KG1 (cell line): Measurements from ENCODE around the gene HSFX3.
"Not testable (repeated sequence)": the region's sequence is repeated elsewhere in the genome, so short reads cannot be mapped to it uniquely, and the experiment has no call there.

Source experiments
- DNase-seq: peaks from one replicate; lab custom pipeline; 2025; lab: John Stamatoyannopoulos, UW

HSFX3 gene

DNA sequence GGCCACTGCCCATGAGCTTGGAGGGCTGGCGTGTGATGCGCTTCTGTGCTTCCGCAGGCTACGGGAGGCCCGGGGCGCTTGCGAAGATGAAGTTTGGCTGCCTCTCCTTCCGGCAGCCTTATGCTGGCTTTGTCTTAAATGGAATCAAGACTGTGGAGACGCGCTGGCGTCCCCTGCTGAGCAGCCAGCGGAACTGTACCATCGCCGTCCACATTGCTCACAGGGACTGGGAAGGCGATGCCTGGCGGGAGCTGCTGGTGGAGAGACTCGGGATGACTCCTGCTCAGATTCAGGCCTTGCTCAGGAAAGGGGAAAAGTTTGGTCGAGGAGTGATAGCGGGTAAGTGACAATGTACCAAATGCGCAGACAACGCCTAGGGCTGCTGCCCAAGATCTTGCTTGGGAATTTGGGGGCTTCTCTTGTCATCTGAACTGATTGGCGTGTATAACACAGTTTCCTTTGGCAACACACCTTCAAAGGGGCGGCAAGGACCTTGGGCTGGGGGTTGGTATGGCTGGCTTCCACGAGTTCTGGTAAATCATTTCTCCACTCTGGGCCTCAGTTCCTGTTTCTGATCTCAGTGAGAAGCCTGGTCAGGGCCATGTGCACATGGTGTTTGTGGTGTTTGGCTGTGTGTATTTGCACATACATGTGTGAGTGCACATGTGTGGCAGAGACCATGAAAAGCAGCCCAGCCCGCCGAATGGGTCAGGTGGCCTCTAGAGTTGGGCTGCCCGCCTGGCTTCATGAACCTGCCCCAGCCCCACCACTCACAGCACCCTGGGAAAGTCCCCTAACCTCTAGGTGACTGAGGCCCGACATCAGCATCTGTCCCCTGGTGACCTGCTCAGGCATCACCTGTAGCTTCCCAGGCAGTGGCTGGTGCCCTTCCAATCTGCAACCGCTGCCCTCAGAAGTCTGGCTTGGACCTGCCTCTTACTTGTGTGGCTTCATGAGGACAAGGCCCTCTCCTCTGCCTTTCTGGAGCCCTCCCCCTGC is 3.9 kb downstream of the HSFX3 start:
- DNase-seq: not testable (repeated sequence)

DNA sequence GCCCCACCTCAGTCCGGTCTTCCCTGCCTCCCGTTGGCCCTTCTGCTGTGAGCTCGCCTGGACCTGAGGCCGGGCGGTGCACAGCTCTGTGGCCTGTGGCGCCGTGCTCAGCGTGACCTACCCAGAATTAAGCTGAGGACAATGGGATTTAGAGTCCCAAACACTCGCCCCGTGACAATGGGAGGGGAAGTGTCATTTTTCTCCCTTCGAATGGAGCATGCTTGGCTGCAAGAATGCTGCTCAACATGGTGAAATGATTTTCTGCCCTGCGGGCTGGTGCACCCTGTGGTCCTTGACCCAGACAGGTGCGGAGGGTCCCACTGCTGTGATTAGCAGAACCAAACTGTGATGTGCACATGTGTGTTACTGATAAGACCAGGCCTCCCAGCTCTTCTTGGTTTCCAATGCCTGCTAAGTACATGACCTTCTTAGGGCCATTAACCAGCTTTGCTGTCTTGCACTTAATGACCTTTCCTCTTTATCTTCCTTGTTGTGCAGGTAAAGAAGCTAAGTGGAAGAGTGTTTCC is 8.1 kb downstream of the HSFX3 start:
- DNase-seq: no peak

DNA sequence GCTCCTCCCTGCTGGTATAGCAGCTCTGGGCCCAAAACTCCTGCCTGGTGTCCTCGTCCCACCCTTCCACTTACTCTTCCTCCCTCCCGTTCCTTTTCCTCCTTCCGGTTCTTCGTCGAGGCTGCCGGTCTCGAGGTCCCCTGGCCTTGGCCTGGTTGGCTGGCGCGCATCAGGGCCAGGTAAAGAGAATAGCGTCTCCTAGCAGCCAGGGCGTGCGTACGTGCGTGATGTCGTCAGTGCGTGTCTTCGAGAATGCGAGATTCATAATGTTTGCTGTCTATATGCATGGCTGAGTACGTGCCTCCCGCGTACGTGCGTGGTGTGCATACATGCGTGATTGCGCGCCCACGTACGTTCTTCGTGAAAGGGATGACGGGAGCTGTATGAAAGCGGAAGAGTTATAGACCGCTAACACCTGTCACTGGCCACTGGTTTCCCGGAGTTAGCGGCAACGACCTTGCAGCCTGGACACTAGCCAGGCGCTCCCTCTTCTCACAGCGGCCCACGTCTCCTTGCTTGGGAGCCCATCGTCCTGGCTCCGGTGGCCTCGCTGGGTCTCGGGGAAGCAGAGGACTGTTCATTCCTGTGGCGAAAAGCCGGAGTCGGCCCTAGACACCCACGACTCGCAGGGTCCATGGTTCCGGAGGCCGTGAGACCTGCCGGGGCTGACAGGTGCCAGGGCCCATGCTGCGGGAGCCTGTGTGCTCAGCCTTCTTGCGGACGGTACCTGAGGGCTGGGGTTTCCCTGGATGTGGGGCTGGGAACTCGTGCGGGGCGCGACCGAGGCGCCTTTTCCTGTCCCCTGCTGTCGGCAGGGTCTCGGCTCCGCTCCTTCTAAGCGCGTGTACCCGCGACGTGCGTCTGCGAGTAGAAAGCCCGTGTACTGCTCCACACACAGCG is 8.9 kb downstream of the HSFX3 start, which contains the start of gene EOLA1:
Gene EOLA1 (plus strand): TSS at position 392 of the 900 bp plus-strand sequence. CDS start 4,619 bp downstream, outside the sequence.
- DNase-seq: peak; percentile 74

DNA sequence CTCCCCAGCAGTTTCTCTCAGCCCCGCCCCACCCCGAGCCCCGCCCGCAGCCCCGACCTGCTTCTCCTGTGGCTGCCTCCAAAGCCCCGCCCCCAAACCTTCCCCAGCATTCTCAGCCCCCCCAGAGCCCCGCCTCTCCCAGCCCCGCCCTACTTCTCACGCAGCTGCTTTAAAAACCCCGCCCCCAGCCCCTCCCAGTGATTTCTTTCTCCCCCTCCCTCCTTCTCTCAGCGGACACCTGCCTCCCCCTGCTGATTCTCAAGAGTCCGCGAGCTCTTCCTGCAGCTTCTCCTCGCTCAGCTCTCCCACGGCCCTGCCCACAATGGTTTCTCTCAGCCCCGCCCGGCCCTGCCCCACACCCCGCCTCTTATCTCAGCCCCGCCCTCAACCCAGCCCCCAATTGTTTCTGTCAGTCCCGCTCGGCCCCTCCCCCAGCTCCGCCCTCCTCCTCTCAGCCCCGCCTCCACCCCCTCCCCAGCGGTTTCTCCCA is 9.5 kb downstream of the HSFX3 start:
- DNase-seq: peak; percentile 74

DNA sequence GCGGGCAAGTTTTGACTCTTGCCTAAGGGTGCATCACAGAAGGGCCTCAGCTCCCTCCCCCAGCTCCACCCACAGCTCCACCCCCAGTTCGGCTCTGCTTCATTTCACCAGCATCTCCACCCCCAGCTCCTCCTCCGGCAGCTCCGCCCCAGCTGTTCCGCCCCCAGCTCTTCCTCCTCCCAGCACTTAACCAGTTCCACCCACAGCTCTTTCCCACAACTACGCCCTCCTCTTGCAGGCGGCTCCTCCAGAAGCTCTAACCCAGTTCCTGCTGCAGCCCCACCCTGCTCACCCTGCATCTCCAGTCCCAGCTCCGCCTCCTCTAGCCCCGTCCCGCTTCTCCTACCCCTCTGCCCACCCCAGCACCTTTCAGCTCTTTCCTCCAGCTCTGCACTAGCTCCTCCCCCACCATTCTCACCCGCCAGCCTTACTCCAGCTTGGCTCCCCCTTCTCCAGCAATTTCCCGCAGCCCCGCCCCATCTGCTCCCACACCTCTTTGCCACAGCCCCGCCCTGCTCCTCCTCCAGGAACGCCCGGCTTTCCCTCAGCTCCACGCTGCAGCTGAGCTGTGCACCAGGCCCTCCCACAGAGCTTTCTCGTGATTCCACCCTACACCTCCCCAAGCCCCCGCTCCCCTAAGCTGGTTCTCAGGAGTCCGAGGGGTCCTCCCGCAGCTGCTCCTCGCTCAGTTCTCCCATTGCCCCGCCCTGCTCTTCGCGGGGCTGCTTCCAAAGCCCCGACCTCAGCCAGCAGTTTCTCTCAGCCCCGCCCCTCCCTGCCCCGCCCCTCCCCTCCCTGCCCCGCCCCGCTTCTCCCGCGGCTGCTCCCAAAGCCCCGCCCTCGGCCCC is 10.2 kb downstream of the HSFX3 start:
- peak; percentile 34 for DNase-seq

DNA sequence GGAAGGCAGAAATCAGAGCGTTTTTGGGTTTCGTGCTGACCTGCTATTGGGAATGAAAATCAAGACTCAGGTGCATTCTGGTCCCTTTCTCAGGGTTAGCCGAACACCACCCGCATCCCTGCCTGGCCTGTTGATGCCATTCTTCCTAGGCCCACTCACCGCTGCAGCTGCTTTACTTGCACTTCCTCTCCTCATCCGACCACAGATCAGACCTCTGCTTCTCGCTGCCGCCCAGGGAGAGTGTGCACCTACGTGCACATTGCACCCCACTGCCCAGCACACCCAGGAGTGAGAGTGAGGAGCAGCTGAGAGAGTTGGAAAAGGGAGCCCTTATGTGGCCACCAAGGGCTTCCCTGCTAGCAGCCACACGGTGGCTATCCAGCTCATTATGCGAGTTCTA is 12.2 kb downstream of the HSFX3 start:
- not testable (repeated sequence) for DNase-seq

DNA sequence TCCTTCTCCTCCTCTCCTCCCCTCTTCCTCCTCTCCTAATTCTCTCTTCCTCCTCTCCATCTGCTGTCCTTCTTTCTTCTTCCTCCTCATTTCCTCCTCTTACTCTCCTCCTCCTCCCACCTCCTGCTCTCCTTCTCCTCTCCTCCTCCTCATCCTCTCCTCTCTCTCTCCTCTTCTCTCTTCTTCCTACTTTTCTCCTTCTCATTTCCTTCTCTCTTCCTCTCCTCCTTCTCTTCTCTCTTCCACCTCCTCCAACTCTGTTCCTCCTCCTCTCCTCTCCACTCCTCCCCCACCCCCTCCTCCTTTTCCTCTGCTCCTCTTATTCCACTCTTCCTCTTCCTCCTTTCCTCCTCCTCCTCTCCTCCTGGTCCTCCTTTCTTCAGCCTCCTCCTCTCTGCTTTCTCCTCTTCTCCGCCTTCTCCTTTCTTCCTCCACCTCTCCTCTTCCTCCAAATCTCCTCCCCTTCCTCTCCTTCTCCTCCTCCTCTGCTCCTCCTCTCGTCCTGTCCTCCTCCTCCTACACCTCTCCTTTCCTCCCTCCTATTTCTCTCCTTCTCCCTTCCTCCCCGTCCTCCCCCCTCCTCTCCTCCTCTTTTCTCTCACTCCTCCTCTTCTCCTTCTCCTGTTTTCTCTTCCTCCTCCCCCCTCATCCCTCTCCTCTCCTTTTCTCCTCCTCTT is 14.7 kb downstream of the HSFX3 start:
- DNase-seq: not testable (repeated sequence)

DNA sequence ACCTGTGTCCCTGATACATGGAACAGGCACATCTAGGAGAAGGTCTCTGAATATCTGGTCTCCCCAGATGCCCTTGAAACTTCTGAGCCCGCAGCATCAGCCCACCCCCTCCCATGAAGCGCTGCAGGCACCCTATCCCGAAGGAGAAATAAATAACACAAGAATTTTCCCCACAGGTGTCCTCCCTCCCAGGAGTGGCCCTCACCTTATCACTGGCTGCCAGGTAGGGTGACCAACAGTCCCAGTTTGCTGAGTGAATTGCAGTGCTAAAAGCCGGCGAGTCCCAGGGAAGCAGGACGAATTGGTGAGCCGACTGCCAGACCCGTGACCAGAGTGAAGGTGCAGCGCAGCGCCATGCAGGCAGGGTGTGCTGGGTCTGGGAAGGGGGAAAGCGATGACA is 15.7 kb downstream of the HSFX3 start:
- not testable (repeated sequence) for DNase-seq

DNA sequence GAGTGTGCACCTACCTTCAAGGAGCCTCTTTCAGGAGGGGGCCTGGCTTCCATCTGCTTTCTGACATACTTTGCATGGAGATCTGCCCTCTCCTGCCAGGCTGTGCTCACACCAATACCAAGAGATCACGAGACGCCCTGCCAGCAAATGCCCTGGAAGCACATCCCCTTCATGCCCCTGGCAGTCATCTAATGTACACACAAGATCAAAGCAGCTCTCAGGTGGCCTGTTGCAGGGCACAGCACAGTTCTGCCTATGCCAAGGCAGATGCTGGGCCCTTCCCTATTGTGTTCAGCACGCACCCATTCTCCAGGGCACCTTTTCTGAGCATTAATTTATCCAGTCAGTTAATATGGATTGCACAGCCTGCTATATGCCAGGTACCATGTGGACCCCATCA is 16.9 kb downstream of the HSFX3 start:
- DNase-seq: not testable (repeated sequence)

DNA sequence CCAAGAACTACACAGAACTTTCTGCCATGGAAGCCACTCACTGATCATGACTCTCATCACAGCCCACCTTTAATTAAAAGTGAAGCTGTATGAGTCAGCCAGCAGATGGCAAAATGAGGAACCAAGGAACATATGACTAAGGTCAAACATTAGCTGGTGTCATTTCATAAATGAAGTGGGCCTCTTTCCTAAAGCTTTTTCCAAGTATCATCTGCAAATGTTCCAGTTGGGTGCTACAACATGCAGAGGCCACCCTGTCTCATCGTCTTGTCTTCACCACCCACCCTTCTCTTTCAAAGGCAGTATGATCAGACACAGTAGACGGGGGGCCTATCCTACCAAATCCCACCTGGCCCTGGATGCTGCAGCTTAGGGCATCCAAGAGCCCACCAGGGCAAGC is 18.1 kb downstream of the HSFX3 start:
- no peak for DNase-seq

DNA sequence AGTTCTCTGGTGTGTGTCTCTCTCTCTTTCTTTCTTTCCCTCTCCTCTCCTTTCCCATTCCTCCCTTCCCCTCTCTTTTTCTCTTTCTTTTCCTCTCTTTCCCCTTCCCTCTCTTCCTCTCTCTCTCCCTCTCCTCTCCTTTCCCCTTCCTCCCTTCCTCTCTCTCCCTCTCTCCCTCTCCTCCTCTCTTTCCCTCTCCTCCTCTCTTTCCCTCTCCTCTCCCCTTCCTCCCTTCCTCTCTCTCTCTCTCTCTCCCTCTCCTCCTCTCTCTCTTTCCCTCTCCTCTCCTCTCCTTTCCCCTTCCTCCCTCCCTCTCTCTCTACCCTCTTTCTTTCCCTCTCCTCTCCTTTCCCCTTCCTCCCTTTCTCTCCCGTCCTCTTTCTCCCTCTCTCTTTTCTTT is 21.3 kb downstream of the HSFX3 start:
- DNase-seq: no peak

DNA sequence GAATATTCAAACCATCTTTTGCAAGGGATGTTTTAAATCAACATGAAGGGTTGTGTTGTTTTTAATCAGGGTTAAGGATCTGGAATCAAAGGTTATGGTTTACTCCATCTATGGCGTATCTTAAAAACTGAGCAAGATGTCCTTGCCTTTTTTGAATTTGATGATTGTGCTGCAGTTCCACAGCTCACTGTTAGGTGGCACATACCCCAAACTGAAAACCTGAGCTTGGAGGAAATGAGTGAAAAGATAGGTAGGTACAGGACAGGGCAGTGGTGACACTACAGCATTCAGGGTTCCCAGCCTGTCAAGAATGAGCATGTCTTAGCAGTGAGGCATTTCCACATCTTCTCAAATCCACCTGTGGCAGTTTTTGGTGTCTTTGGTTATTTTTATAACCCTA is 22.0 kb downstream of the HSFX3 start:
- no peak for DNase-seq

DNA sequence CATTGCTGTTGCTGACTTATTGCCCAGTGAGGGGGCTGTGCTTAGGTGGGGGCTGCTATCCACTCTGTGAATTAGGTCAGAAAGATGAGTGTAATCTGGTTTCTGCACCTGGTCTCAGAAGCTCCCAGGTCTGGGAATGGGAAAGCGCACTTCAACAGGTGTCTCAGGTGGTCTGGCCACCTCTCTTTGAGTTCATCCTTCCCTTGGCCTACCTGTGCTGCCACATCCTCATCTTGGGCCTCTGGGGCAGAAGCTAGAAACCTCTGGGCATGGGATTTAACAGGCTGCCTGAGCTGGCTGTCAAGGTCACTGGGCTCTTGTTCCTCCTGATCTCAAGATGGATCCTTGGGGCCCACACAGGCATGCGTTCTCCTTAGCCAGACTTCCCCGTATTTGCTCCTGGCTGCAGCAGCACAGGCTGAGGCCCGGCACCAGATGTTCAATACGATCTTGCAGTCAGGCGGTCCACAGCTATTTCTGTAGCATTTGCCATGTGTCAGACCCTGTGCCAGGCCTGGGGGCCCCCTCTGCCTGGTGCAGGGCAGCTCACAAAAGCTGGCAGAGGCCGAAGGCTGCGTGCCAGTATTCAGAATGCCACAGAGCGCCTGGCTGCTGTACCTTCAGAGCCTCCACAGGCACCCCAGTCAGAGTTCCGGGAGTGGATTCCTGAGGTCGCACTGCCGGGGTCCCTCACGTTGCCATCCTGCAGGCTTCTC is 23.2 kb downstream of the HSFX3 start:
- DNase-seq: not testable (repeated sequence)

DNA sequence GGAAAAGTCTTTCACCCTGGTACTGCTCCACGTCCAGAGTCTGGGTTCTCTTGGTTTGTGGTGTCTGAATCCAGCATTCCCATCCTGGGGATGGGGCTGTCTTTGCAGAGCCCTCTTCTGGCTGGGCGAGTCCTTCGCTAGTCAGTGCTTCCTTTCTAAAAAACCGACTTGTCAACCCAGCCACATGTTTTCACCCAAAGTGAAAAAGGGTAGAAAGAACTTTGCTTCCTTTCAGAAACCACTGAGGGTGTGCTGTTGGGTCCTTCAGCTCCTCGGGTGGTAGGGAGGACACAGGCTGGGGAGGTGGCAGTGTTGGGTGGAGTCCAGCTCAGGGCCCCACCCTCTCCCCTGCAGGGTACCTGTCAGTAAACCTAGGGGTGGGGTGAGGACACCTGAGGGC is 23.8 kb downstream of the HSFX3 start:
- DNase-seq: not testable (repeated sequence)

DNA sequence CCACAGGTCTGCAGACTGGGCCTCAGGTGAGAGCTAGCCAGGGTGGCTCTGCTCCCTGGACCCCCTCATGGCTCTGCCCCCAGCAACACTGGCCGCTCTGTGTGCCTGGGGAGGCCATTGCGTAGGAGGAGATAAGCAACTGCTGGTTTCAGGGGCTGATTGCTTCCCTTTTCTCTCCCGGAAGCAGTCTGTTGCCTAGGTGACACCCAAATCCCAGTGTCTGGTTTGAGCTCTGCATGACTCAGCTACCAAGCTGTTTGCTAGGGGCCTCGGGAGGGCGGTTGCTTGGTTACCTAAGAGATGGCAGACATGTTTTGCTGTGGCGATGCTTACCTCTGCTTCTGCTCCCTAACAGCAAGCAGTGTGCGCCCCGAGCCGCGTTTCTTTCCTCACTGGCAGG is 24.3 kb downstream of the HSFX3 start:
- not testable (repeated sequence) for DNase-seq

DNA sequence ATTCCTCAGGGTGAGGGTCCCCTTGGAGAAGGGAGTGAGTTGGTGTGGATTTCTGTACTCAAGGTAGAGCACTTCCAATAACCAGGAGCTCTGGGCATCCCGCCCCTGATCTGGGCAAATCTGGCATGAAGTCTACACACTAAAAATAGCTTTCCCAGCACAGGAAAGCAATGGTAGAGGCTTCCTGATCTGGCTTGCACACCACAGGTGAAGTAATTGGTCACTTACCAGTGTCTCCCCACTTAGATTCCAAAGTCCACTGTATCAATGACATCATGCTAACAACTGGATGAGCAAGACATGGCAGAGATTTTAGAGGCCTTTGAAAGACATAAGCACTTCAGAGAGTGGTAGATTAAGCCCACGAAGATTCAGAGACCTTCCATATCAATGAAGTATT is 26.8 kb downstream of the HSFX3 start:
- no peak for DNase-seq

DNA sequence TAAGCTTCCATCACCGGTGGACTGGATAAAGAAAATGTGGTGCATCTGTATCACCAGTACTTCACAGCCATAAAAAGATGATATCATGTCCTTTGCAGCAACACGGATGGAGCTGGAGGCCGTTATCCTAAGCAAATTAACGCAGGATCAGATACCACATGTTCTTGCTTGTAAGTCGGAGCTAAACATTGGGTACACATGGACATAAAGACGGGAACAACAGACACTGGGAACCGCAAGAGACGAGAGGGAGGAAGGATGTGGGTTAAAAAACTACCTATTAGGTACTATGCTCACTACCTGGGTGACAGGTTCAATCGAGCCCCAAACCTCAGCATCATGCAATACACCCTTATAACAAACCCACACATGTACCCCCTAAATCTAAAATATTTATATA is 28.3 kb downstream of the HSFX3 start:
- DNase-seq: no peak

DNA sequence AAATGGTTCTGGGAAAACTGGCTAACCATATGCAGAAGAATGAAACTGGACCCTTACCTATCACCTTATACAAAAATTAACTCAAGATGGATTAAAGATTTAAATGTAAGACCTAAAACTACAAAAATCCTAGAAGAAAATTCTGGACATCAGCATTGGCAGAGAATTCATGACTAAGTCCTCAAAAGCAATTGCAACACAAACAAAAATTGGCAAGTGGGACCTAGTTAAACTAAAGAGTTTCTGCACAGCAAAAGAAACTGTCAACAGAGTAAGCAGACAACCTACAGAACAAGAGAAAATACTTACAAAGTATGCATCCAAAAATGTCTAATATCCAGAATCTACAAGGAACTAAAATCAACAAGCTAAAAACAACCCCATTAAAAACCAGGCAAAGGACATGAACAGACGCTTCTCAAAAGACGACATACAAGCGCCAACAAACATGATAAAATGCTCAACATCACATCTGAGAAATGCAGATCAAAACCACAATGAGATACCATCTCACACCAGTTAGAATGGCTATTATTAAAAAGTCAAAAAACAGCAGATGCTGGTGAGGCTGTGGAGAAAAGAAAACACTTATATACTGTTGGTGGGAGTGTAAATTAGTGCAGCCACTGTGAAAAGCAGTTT is 29.0 kb downstream of the HSFX3 start:
- not testable (repeated sequence) for DNase-seq

DNA sequence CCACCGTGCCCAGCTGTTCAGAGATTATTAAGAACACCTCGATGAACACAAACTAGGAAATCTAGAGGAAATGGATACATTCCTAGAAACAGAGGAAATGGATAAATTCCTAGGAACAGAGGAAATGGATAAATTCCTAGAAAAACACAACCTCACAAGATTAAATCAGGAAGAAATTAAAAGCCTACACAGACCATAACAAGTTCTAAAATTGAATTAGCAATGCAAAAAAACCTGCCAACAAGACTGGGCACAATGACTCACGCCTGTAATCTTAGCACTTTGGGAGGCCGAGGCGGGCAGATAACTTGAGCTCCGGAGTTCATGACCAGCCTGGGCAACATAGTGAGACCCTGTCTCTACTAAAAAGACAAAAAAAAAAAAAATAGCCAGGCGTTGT is 31.5 kb downstream of the HSFX3 start:
- DNase-seq: no peak
